Gastrocnemius medialis (tissue), 4 donors: ENCODE measurements around the gene BAIAP2L1. TPM values are rescaled to one million over a fixed set of nuclear protein-coding genes. Genes with fewer than 3 reads are reported as not detected.

Experiments
- ATAC-seq, 2 donors: fragments of 150-250 bp; one replicate each; pipeline ENCODE4 v1.9.1; 2016
- DNase-seq, 2 donors: peaks; one replicate each; pipeline ENCODE4 v3.0.0-alpha.2; 2019
- H3K27ac ChIP-seq, 4 donors: fragments of 200-600 bp; sonication (generic); 1 replicate in 1 of 4; 2 replicates in 3 of 4; pipeline ENCODE4 v1.5.1; 2016 to 2018; ENCODE audit warnings: mild to moderate bottlenecking in 2 of 4, moderate library complexity in 1 of 4
- H3K27me3 ChIP-seq, 3 donors: fragments of 200-600 bp; sonication (generic) in 2 of 3; 1 replicate in 1 of 3; 2 replicates in 2 of 3; pipeline versions ENCODE4 v1.5.1 to v1.6.0; 2016 to 2019; ENCODE audit warnings: mild to moderate bottlenecking in 1 of 3, moderate library complexity in 1 of 3
- H3K36me3 ChIP-seq, 2 donors: fragments of 200-600 bp; sonication (generic) in 1 of 2; one replicate each; pipeline ENCODE4 v1.5.1; 2017 to 2018
- H3K4me1 ChIP-seq, 2 donors: fragments of 200-600 bp; sonication (generic) in 1 of 2; one replicate each; pipeline ENCODE4 v1.5.1; 2016 to 2017; ENCODE audit warnings: mild to moderate bottlenecking in 2 of 2
- H3K4me3 ChIP-seq, 4 donors: fragments of 200-600 bp; sonication (generic) in 3 of 4; 1 replicate in 1 of 4; 2 replicates in 3 of 4; pipeline ENCODE4 v1.5.1; 2016 to 2019; ENCODE audit warnings: mild to moderate bottlenecking in 2 of 4
- H3K9me3 ChIP-seq, 3 donors: fragments of 200-600 bp; sonication (generic) in 2 of 3; 1 replicate in 1 of 3; 2 replicates in 2 of 3; pipeline ENCODE4 v1.5.1; 2016 to 2019
- POLR2A ChIP-seq, 2 donors: fragments of 450-650 bp; IDR thresholded peaks; one replicate each; pipeline ENCODE4 v1.6.1; 2017; ENCODE audit warnings: antibody characterized with exemption in 2 of 2, mild to moderate bottlenecking in 2 of 2, moderate library complexity in 2 of 2
- in situ Hi-C, 4 donors: fragments of 200-750 bp; cut with MboI; loops; one replicate each; pipeline versions ENCODE4 v1.15.0 to v1.8.0; 2017; ENCODE audit warnings: low sequenced_read_pairs in 4 of 4
- intact Hi-C: fragments of 100-400 bp; cut with DNase I; formaldehyde crosslinking; loops from one replicate; pipeline ENCODE4 v1.15.1; 2023; ENCODE audit warnings: low total_unique reads
- total RNA-seq, 4 donors: library from RNA; depleted of rRNA; stranded (reverse); fragments of >200 nt; gene quantifications; one replicate each; pipeline versions ENCODE4 v1.1.0 to v1.2.3, GENCODE V29; 2016
- TF ChIP-seq, protein P1 (sequence below), 5 experiments: fragments of 450-650 bp in 3 of 5; fragments of 200-600 bp in 2 of 5; sonication (generic) in 2 of 5; IDR thresholded peaks in 4 of 5; conservative IDR thresholded peaks in 1 of 5; 1 replicate in 4 of 5; 2 replicates in 1 of 5; pipeline ENCODE4 v1.5.1; 2016 to 2019; ENCODE audit warnings: antibody characterized with exemption in 5 of 5, mild to moderate bottlenecking in 3 of 5, moderate library complexity in 3 of 5

The BAIAP2L1 gene
- total RNA-seq, 4 donors from 2014 or later: 0.59 to 3.8 (median 1.2) TPM

DNA sequence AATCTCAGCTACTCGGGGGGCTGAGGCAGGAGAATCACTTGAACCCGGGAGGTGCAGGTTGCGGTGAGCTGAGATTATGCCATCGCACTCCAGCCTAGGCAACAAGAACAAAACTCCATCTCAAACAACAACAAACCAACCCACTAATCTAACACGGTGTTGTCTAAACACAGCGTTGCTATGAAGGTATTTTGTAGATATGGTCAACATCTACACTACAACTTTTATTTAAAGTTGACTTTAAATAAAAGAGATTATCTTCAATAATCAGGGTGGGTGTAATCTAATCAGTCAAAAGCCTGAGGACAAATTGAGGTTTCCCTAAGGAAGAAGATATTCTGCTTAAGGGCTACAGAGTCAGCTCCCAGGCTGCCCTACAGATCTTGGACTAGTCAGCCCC is 24.2 kb downstream of the BAIAP2L1 start:
- no peaks in the 10 kb centered on the region for H3K9me3 ChIP-seq
- no peak for TF ChIP-seq POLR2A (IDR thresholded peaks at IDR 0.05)
- TF ChIP-seq, protein P1, sequence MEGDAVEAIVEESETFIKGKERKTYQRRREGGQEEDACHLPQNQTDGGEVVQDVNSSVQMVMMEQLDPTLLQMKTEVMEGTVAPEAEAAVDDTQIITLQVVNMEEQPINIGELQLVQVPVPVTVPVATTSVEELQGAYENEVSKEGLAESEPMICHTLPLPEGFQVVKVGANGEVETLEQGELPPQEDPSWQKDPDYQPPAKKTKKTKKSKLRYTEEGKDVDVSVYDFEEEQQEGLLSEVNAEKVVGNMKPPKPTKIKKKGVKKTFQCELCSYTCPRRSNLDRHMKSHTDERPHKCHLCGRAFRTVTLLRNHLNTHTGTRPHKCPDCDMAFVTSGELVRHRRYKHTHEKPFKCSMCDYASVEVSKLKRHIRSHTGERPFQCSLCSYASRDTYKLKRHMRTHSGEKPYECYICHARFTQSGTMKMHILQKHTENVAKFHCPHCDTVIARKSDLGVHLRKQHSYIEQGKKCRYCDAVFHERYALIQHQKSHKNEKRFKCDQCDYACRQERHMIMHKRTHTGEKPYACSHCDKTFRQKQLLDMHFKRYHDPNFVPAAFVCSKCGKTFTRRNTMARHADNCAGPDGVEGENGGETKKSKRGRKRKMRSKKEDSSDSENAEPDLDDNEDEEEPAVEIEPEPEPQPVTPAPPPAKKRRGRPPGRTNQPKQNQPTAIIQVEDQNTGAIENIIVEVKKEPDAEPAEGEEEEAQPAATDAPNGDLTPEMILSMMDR (IDR thresholded peaks at IDR 0.05 in 4 of 5, conservative IDR thresholded peaks at IDR 0.05 in 1 of 5): no peak
- DNase-seq (no peak), ATAC-seq (no peak)
- intact Hi-C loops: no loop called here
- no peaks in the 10 kb centered on the region for H3K36me3 ChIP-seq
- no peaks in the 10 kb centered on the region for H3K4me1 ChIP-seq
- H3K4me3 ChIP-seq: no peak overlapping the region
- no peak overlapping the region for H3K27ac ChIP-seq
- in situ Hi-C loops: no loop called here
- no peaks in the 10 kb centered on the region for H3K27me3 ChIP-seq

DNA sequence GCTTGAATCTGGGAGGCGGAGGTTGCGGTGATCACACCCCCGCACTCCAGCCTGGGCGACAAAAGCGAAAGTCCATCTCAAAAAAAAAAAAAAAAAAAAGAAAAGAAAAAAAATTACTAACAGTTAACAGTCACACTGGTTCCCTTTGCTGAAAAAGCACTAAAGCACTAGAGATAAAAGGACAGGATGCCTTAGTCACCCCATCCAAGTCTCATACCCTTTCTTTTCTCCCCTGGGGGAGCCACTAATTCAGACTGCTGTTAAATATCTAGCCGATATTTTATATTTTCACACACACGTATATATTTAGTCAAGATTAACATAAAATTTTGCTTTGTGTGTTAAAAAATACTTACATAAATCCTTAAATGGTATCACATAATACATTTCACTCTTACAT is 25.2 kb downstream of the BAIAP2L1 start:
- TF ChIP-seq, protein P1 (IDR thresholded peaks at IDR 0.05 in 4 of 5, conservative IDR thresholded peaks at IDR 0.05 in 1 of 5): no peak
- TF ChIP-seq POLR2A (IDR thresholded peaks at IDR 0.05): no peak
- no peak overlapping the region for H3K4me3 ChIP-seq
- H3K9me3 ChIP-seq: no peaks in the 10 kb centered on the region
- H3K27ac ChIP-seq: no peak overlapping the region
- H3K4me1 ChIP-seq: no peaks in the 10 kb centered on the region
- ATAC-seq (no peak), DNase-seq (no peak)
- in situ Hi-C loops: no loop called here
- intact Hi-C loops: no loop called here
- H3K36me3 ChIP-seq: no peaks in the 10 kb centered on the region
- no peaks in the 10 kb centered on the region for H3K27me3 ChIP-seq

DNA sequence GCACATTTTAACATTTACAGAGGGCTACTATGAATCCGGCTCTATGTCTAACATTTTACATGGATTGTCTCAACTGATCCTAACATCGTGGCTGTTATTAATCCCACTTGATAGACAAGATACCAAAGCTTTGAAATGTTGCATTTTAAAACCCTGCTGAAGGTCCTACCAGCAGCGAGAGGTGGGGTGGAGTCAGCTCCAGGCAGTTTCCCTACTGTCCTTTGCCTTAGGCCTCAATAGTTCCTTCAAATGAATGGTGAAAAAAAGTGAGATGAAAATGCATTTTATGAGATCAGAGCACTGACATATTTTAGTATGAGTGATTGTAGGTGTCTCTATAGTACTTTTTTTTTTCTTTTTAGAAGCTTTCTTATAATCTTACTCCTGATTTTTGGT is 26.6 kb downstream of the BAIAP2L1 start:
- no peak for DNase-seq
- H3K4me3 ChIP-seq: no peak overlapping the region
- H3K27me3 ChIP-seq: no peaks in the 10 kb centered on the region
- in situ Hi-C loops (no loop called here), intact Hi-C loops (no loop called here)
- ATAC-seq: no peak
- no peaks in the 10 kb centered on the region for H3K9me3 ChIP-seq
- H3K27ac ChIP-seq: no peak overlapping the region
- no peaks in the 10 kb centered on the region for H3K36me3 ChIP-seq
- no peak for TF ChIP-seq POLR2A (IDR thresholded peaks at IDR 0.05)
- TF ChIP-seq, protein P1 (IDR thresholded peaks at IDR 0.05 in 4 of 5, conservative IDR thresholded peaks at IDR 0.05 in 1 of 5): no peak
- H3K4me1 ChIP-seq: no peaks in the 10 kb centered on the region

DNA sequence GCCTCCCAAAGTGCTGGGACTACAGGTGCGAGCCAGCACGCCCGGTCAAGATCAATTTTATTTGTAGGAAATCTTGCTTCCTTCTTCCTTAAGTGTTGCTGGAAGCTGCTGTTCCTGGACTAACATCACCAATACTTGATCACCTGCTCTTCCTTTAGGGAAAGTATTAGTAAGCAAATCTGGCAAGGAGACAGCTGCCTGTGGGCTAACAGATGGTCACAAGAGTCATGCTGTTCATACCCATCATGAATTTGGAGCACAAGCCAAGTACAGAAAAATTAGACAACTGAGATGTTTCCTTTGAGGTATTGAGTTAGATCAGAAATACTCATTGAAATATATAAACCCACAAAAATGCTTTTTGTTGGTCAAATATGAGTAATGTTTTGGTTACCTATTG is 27.9 kb downstream of the BAIAP2L1 start:
- ATAC-seq (no peak), DNase-seq (no peak)
- no peak for TF ChIP-seq POLR2A (IDR thresholded peaks at IDR 0.05)
- TF ChIP-seq, protein P1 (IDR thresholded peaks at IDR 0.05 in 4 of 5, conservative IDR thresholded peaks at IDR 0.05 in 1 of 5): no peak

DNA sequence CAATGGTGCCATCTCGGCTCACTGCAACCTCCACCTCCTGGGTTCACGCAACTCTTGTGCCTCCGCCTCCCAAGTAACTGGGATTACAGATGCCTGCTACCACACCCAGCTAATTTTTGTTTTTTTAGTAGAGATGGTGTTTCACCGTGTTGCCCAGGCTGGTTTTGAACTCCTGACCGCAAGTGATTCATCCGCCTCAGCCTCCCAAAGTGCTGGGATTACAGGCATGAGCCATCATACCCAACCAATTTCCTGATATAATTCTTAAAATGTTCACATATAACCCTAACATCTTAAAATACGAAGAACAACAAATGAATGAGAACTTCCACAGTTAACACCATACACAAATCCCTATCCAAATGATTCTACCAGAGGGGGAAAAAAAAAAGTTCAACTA is 31.2 kb downstream of the BAIAP2L1 start:
- in situ Hi-C loops: no loop called here
- H3K27ac ChIP-seq: peak overlapping the region in 1 of 4 donors; percentile 41
- ATAC-seq (no peak), DNase-seq (no peak)
- H3K27me3 ChIP-seq: no peaks in the 10 kb centered on the region
- H3K36me3 ChIP-seq: no peaks in the 10 kb centered on the region
- H3K4me1 ChIP-seq: no peaks in the 10 kb centered on the region
- no peaks in the 10 kb centered on the region for H3K9me3 ChIP-seq
- intact Hi-C loops: no loop called here
- no peak for TF ChIP-seq POLR2A (IDR thresholded peaks at IDR 0.05)
- TF ChIP-seq, protein P1 (IDR thresholded peaks at IDR 0.05 in 4 of 5, conservative IDR thresholded peaks at IDR 0.05 in 1 of 5): no peak
- H3K4me3 ChIP-seq: no peak overlapping the region

More for the DNA sequence above, 27.9 kb downstream of the BAIAP2L1 start:
- H3K27me3 ChIP-seq: no peaks in the 10 kb centered on the region
- H3K27ac ChIP-seq: peak overlapping the region in 1 of 4 donors; percentile 28
- H3K9me3 ChIP-seq: no peaks in the 10 kb centered on the region
- no peak overlapping the region for H3K4me3 ChIP-seq
- no peaks in the 10 kb centered on the region for H3K4me1 ChIP-seq
- H3K36me3 ChIP-seq: no peaks in the 10 kb centered on the region
- intact Hi-C loops: no loop called here
- in situ Hi-C loops: no loop called here
